ENCODE results near the gene DCAF6.

The DCAF6 gene

DNA sequence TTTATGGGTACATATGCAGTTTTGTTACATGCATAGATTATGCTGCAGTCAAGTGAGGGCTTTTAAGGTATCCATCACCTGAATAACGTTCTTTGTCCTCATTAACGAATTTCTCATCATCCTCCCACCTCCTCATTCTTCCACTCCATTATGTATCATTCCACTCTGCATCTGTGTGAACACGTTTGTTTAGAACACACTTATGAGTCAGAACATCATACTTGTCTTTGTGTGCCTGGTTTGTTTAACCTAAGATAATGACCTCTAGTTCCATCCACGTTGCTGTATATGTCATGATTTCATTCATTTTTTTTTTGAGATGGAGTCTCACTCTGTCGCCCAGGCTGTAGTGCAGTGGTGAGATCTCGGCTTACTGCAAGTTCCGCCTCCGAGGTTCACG is 7.1 kb downstream of the DCAF6 start:
- TF ChIP-seq, protein P1, sequence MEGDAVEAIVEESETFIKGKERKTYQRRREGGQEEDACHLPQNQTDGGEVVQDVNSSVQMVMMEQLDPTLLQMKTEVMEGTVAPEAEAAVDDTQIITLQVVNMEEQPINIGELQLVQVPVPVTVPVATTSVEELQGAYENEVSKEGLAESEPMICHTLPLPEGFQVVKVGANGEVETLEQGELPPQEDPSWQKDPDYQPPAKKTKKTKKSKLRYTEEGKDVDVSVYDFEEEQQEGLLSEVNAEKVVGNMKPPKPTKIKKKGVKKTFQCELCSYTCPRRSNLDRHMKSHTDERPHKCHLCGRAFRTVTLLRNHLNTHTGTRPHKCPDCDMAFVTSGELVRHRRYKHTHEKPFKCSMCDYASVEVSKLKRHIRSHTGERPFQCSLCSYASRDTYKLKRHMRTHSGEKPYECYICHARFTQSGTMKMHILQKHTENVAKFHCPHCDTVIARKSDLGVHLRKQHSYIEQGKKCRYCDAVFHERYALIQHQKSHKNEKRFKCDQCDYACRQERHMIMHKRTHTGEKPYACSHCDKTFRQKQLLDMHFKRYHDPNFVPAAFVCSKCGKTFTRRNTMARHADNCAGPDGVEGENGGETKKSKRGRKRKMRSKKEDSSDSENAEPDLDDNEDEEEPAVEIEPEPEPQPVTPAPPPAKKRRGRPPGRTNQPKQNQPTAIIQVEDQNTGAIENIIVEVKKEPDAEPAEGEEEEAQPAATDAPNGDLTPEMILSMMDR (IDR thresholded peaks at IDR 0.05; ENCODE audit: extremely low read depth, missing control alignments), result no peak
- DNase-seq (ENCODE audit: low spot score), result no peak

DNA sequence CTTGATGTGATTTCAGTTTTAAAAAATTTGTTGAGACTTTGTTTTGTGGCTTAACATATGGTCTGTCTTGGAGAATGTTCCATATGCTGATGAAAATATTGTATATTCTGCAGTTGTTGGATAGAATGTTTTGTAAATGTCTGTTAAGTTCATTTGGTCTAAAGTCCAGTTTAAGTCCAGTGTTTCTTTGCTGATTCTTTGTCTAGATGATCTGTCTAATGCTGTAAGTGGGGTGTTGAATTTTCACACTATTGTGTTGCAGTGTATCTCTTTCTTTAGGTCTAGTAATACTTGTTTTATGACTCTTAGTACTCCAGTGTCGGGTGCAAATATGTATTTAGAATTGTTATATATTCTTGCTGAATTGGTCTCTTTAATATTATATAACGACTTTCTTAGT is 11.2 kb downstream of the DCAF6 start:
- TF ChIP-seq, protein P1 (IDR thresholded peaks at IDR 0.05; ENCODE audit: extremely low read depth, missing control alignments), result no peak
- DNase-seq (ENCODE audit: low spot score), result no peak

DNA sequence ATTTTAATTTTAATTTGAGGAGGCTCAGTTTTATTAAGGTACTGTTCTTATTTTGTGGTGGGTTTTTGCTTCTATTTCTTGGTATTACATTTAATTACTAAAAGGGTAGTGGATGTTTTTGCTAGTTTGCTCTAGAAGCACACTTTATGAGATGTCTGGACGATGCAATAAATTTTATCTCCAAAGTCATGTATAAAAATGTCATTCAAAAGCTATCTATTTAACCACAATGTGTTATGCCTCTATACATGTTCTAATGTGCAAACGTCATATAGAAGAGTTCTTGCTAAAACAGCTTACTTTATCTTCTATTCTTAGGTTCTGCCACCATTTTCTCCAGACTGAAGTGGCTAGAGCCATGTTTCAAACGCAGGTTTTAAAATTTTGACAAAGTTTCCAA is 13.3 kb downstream of the DCAF6 start:
- DNase-seq (ENCODE audit: low spot score), result no peak
- TF ChIP-seq, protein P1 (IDR thresholded peaks at IDR 0.05; ENCODE audit: extremely low read depth, missing control alignments), result no peak

DNA sequence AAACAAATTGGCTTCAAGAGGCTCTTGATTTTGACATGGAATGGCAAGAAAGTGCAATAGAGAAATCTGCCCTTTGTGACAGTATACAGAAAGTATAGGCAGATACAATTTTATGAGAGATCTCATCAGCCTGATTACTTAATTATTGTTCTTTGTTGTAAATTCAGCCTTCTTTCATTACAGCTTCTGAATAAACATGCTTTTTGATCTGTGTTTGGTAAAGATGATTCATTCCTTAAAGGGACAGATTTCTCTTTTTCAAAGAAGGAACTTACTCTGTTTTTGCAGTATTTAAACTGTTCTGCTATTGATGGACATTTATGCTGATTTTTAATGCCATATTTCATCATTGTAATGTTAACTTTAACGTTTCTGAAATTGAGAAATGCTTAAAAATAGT is 14.1 kb downstream of the DCAF6 start:
- DNase-seq (ENCODE audit: low spot score), result no peak
- TF ChIP-seq, protein P1 (IDR thresholded peaks at IDR 0.05; ENCODE audit: extremely low read depth, missing control alignments), result no peak

DNA sequence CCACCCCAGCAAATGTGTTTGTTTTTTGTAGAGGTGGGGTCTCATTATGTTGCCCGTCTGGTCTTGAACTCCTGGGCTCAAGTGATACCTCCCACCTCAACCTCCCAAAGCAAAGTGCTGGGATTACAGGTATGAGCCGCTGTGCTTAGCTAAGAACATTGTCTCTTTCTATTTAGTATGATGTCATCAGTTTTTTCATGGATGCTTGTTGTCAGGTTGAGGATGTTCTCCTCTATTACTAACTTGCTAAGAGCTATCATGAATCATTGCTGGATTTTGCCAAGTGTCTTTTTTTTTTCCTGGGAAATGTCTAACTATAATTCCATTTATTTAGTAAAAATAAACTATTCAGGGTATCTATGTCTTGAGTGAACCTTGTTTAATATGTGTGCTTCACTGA is 19.4 kb downstream of the DCAF6 start:
- DNase-seq (ENCODE audit: low spot score), result no peak
- TF ChIP-seq, protein P1 (IDR thresholded peaks at IDR 0.05; ENCODE audit: extremely low read depth, missing control alignments), result no peak

DNA sequence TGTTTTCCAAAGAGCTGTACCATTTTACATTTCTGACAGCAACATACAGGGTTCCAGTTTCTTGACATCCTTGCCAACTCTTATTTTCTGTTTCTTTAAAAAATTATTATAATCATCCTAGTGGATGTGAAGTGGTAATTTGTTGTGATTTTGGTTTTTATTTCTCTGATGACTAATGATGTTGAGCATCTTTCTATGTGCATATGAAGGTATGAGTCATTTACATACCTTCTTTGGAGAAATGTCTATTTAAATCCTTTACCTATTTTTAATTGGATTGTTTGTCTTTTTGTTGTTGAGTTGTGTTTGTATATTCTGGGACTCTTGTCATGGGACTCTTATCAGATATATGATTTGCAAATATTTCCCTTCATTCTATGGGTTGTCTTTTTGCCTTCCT is 21.2 kb downstream of the DCAF6 start:
- TF ChIP-seq, protein P1 (IDR thresholded peaks at IDR 0.05; ENCODE audit: extremely low read depth, missing control alignments), result no peak

DNA sequence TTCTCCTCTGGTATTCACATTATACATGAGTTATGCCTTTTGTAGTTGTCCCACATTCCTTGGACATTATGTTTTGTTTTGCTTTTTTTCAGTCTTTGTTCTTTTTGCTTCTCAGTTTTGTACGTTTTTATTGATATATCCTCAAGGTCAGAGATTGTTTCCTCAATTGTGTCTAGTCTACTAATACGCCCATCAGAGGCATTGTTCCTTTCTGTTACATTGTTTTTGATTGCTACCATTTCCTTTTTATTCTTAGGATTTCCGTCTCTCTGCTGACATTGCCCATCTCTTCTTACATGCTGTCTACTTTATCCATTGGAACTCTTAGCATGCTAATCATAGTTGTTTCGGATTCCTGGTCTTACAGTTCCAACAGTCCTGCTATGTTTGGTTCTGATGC is 28.2 kb downstream of the DCAF6 start:
- TF ChIP-seq, protein P1 (IDR thresholded peaks at IDR 0.05; ENCODE audit: extremely low read depth, missing control alignments), result no peak
- no peak for DNase-seq (ENCODE audit: low spot score)

More for the DNA sequence above, 21.2 kb downstream of the DCAF6 start:
- no peak for DNase-seq (ENCODE audit: low spot score)
